WI38 (cell line): Measurements from ENCODE around the gene MICAL2.

Source experiments
- H3K4me3 ChIP-seq: 2 replicates; pipeline ENCODE4 v1.5.1; 2011; ENCODE audit warnings: low read depth, mild to moderate bottlenecking, control low read depth, low read length
- TF ChIP-seq, protein P1 (sequence below): IDR thresholded peaks from 2 replicates; pipeline ENCODE4 v1.5.1; 2012; ENCODE audit warnings: low read depth, mild to moderate bottlenecking, control low read depth, low read length

MICAL2 gene

DNA sequence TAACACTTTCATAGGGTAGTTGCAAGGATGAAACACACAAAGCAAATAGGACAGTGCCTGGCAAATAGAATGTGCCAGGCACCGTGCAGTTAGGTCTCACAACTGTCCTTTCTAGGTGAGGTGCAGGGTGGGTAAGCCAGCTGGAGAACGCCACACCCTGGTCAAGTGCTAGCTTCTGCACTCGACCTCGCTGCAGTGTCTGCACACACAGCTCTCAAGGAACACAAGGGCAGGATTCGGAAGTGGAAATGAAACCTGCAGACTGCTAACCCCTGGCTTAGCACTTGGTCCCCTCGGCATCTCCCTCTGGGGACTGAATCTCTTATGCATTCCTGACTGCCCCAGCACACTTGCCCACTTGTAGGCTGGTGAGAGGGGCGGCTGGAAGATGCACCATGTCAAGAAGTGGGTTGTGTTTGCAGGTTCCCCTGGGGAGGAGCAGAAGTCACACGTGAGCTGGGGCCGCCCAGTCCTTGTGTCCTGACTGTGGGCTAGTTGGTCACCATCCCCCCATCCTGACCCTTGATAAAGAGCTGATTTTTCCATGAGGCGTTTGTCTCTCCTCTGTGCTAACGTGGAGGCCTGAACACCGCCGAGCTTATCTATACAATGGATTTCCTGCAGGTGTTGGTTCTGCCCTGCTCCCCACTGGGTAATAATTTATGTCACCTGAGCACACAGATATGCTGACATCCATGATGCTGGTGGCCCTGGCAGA, 89.0 kb downstream of the MICAL2 start:
- no peak overlapping the region for H3K4me3 ChIP-seq
- TF ChIP-seq, protein P1, sequence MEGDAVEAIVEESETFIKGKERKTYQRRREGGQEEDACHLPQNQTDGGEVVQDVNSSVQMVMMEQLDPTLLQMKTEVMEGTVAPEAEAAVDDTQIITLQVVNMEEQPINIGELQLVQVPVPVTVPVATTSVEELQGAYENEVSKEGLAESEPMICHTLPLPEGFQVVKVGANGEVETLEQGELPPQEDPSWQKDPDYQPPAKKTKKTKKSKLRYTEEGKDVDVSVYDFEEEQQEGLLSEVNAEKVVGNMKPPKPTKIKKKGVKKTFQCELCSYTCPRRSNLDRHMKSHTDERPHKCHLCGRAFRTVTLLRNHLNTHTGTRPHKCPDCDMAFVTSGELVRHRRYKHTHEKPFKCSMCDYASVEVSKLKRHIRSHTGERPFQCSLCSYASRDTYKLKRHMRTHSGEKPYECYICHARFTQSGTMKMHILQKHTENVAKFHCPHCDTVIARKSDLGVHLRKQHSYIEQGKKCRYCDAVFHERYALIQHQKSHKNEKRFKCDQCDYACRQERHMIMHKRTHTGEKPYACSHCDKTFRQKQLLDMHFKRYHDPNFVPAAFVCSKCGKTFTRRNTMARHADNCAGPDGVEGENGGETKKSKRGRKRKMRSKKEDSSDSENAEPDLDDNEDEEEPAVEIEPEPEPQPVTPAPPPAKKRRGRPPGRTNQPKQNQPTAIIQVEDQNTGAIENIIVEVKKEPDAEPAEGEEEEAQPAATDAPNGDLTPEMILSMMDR: no peak

DNA sequence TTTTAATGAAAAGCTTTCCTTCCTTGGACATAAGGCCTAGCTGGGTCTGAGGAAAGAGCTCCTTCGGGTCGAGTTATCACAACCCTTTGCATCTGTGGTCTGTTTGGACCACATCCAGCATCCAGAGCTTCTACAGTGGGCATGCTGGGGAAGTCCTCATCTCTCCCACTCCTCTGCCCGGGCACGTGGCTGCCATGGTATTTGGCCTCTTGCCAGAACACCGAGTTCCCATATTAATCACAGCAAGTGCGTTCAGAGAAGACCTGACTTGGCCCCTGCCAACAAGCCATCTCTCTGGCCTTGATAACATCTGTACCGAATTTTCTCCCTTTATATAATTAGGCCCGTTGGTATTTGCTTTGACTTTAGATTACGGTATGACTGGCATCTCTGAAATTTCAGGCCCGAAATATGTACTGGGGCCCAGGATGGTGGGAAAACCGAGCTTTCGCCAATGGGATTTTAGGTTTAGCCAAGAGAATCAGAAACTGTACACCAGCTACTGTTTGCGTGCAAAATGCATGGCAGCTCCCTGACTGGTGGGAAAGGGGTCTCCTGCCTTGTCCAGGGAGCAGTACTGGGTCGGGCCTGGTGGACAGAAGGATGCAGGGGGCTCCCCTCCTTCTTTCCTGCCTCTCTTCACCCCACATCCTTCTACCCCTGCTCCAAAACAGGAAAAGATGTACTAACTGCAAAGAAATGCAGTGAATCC, 90.0 kb downstream of the MICAL2 start:
- no peak overlapping the region for H3K4me3 ChIP-seq
- TF ChIP-seq, protein P1: no peak

DNA sequence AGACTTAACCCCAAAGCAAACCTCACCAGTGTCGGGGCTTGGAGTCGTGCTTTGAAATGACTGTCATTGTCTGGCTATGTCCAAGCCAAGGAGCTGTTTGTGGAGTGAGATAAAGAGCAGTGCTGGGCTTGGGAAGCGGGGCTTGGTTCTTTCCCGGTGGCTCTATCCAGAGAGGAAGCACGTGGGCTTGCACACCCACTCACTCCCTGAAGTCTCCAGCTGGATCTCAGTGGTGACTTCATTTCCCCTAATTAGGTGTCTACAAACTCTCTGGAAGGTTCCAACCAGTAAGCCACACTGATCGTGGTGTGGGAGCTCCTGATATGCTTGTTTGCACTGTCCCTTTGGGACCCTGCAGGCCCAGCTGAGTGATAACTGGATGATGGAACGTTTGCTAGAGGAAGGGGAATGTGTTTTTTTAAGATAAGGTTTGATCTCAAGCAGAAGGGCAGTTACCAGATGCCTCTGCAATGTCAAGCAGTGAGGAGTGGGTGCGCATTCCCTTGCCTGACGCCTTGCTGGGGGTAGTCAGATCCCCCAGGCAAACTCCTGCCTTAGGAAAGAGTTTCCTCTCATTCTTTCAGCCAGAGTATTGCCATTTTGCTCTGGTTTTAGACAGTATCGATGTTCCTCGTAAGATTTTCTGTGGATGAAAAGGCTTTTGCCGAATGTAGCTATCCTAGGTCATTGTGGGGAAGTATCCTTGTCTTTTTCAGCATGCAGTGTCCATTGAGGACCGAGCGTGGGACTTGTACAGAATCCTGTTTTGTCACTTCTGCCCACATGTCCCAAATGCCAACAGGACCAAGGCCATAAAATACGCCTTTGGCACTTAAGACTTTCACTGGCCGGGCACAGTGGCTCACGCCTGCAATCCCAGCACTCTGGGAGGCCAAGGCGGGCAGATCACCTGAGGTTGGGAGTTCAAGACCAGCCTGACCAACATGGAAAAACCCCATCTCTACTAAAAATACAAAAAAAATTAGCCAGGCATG, 90.9 kb downstream of the MICAL2 start:
- TF ChIP-seq, protein P1: no peak

GRCh38 chr11:12202661-12203310, 92.4 kb downstream of the MICAL2 start:
- TF ChIP-seq, protein P1: no peak
- H3K4me3 ChIP-seq: no peak overlapping the region

More for the DNA sequence above, 90.9 kb downstream of the MICAL2 start:
- H3K4me3 ChIP-seq: no peak overlapping the region

DNA sequence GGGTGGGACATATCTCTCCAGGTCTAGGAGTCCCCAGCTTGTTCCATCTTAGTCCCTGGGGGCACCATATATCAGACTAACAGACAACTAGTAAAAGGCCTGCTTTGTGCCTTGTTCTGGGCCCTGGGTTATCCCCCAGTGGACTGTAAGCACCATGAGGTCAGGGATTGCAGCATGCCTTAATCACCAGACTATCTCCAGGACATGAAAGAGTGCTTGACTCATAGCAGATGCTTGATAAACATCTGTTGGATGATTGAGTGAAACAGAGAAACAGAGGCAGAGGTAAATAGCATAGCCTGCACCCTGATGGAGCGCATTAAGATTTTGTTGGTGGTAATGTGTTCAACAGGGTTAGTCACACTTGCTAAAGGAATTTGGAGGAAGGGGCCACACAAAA, 94.1 kb downstream of the MICAL2 start:
- H3K4me3 ChIP-seq: no peak overlapping the region
- TF ChIP-seq, protein P1: no peak

DNA sequence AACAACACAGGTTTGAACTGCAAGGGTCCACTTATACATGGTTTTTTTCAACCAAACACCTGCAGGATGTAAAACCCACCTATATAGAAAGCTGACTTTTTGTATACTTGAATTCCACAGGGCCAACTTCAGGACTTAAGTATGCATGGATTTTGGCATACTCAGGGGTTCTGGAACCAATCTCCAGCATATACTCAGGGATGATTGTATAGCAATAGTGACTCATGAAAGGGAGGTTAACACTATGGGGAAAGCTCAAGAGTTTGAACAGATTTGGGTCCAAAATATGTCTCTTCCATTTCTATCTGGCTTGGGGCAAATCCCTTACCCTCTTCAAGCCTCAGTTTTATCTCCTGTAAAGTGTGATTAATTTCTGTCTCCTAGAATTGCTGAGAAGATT, 94.9 kb downstream of the MICAL2 start:
- no peak overlapping the region for H3K4me3 ChIP-seq
- TF ChIP-seq, protein P1: no peak
